Activated CD8-positive, alpha-beta memory T cell treated with anti-CD3 and anti-CD28 coated beads, Interleukin-2, amount 50 U/mL, for 4 hours (primary cell): Measurements from ENCODE around the gene OR13F1.
"Not testable (repeated sequence)": the region's sequence is repeated elsewhere in the genome, so short reads cannot be mapped to it uniquely, and the experiment has no call there.

Experiments used
- DNase-seq: peaks from one replicate; pipeline ENCODE4 v3.0.0-alpha.2; 2020

The OR13F1 gene

GRCh38 chr9:104503963-104504362 is at the start of gene OR13F1:
OR13F1 (plus strand) TSS chr9:104504263; CDS start chr9:104504263, 0 bp downstream.
- DNase-seq, result no peak

DNA sequence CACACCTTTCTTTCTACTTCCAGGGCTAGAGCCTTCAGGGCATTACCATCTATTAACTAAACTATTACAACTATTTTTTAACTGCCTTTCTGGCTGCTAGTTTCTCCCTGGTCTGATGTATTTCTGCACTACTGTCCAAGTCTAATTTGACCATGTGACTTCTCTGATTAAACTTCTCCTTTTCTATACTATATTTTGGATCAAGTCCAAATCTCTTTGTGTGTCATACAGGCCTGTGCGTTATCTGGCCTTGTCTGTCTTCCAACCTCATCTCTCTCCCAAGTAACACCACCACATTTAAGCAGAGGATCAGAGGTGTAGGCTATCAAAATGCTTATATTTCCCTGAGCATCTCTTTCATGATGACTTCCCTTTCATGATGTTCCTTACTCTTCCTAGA is 47.2 kb upstream of the OR13F1 start:
- no peak for DNase-seq

GRCh38 chr9:104463864-104464263 is 40.2 kb upstream of the OR13F1 start:
- DNase-seq, result no peak

- DNase-seq, result no peak
Observed at GRCh38 chr9:104468261-104468660, 35.8 kb upstream of the OR13F1 start.

GRCh38 chr9:104482921-104483570 is 21.0 kb upstream of the OR13F1 start:
- no peak for DNase-seq

DNA sequence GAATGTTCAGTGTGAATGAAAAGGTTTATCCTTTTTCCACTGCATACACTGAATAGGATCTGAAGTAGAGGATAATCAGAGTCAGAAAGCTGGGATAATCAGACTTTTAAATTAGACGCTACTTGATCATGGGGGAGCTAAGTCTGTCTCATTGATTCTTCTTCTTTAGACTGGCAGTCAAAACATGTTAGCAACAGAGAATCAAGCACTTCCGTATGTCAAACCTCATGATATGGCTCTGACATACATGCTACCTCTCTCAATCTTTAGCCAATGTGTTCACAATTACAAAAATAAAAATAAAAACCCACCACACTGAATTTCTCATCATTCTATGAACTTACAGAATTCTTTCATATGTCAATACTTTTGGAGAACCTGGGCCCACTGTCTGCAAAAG is 19.0 kb upstream of the OR13F1 start:
- DNase-seq, result no peak

DNA sequence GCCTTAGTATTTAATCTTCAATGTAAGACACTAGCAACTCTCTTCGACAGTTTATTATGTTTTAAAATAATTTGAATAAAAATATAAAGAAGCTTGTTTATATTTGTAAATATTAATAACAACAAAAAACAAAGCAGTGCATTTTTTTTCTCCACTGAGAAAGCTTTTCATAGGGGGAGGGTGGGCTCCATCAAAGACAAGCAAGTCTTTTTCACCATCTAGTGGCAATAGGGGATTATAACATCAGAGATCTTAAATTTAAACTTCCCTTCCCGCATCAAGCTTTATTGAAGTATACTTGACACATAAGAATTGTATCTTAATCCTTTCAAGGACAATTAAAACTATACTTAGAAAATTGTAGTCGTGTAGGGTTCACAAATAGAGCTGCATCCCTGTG is 9.3 kb upstream of the OR13F1 start:
- DNase-seq, result no peak

- no peak for DNase-seq
Observed at GRCh38 chr9:104503440-104503839, 623 bp upstream of the OR13F1 start.

DNA sequence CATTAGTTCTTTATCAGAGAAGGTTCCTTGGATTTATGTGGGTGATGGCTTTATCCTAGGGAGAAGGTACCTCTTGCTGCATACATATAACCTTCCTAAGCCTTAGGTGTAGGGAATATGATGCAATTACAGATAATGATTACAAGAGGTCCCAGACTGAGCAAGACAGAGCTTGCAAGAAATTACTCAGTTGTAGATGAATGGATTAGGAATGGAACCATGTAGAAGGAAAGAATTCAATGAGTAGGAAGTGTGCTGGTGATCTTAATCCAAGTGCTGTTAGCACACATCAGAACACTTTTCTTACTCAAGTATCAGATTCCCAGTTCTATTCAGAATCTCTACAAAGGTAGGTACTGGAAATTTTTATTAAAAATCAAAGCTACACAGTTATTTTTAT is 2.5 kb downstream of the OR13F1 start:
- DNase-seq, result no peak

DNA sequence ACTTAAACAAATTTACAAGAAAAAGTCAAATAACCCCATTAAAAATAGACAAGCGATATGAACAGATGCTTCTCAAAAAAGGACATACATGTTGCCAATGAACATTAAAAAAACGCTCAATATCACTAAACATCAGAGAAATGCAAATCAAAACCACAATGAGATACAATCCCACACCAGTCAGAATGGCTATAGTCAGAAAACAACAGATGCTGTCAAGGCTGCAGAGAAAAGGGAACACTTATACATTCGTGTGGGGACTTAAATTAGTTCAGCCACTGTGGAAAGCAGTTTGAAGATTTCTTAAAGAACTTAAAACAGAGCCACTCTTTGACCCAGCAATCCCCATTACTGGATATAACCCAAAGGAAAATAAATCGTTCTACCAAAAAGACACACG is 10.8 kb downstream of the OR13F1 start:
- no peak for DNase-seq

- DNase-seq, result not testable (repeated sequence)
Observed at GRCh38 chr9:104520241-104520640, 16.2 kb downstream of the OR13F1 start.

- no peak for DNase-seq
Observed at GRCh38 chr9:104527109-104527508, 23.0 kb downstream of the OR13F1 start, which contains the start of gene OR13C4. OR13C4 (minus strand) TSS chr9:104527209; CDS start chr9:104527209, 0 bp downstream.

- no peak for DNase-seq
Observed at GRCh38 chr9:104536756-104537155, 32.7 kb downstream of the OR13F1 start, which contains the start of gene OR13C3. OR13C3 (minus strand) TSS chr9:104536856; CDS start chr9:104536723, 133 bp downstream.

GRCh38 chr9:104539275-104539674 is 35.2 kb downstream of the OR13F1 start:
- DNase-seq, result no peak

DNA sequence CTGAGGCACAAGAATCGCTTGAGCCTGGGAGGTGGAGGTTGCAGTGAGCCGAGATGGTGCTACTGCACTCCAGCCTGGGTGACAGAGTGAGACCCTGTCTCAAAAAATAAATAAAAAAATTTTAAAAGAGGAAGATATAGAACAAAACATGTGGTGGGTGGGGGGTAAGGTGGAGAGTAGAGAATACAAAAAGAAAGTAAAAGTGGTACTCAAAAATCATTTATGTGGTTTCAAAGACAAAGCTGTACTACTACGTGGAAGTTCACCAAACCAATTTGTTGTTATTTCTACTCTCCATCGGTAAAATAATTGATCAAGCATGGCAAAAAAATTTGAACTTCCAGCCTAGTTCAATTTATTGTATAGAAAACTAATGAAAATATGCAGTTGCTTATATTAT is 40.6 kb downstream of the OR13F1 start:
- DNase-seq, result no peak

DNA sequence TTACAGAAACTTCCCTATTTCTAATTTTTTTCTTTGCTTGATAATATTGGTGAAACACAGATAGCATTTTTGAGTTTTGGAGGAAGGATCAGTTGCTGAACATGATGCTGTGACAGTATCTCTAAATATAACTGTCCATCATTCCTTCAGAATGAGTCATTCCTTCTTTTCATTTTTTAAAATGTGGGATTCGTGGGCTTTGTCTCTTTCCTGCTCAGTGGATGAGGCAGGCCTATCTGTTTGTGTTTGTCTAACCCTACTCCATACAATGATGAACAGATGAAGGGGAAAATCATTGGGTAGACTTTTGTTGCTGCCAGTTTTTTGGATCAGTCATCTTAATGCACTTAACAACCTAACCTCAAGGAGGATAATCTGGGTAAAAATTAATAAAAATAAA is 49.2 kb downstream of the OR13F1 start:
- DNase-seq, result no peak
